Neural progenitor cell (in vitro differentiated cells): Measurements from ENCODE around the gene NEIL1. TPM values are rescaled to one million over a fixed set of nuclear protein-coding genes. Genes with fewer than 3 reads are reported as not detected.
"Not testable (repeated sequence)": the region's sequence is repeated elsewhere in the genome, so short reads cannot be mapped to it uniquely, and the experiment has no call there.

Experiments used
- DNase-seq: peaks from one replicate; pipeline ENCODE4 v3.0.0-alpha.2; 2016; ENCODE audit warnings: low spot score
- H2AFZ ChIP-seq: fragments of 200-600 bp; sonication (generic); replicated peaks from 2 replicates; pipeline ENCODE4 v1.6.1; 2016; ENCODE audit warnings: antibody characterized with exemption
- H3F3A ChIP-seq: fragments of 200-600 bp; sonication (generic); 2 replicates; pipeline ENCODE4 v1.6.1; 2016; ENCODE audit warnings: antibody characterized with exemption, low read depth
- H3K27ac ChIP-seq: fragments of 200-600 bp; sonication (generic); 2 replicates; pipeline ENCODE4 v1.5.1; 2016; ENCODE audit warnings: mild to moderate bottlenecking
- H3K27me3 ChIP-seq: fragments of 200-600 bp; sonication (generic); 2 replicates; pipeline ENCODE4 v1.6.1; 2016; ENCODE audit warnings: mild to moderate bottlenecking, moderate library complexity
- H3K36me3 ChIP-seq: fragments of 200-600 bp; sonication (generic); 2 replicates; pipeline ENCODE4 v1.5.1; 2016
- H3K4me1 ChIP-seq: fragments of 200-600 bp; sonication (generic); 2 replicates; pipeline ENCODE4 v1.6.1; 2016; ENCODE audit warnings: mixed run types
- H3K4me2 ChIP-seq: fragments of 200-600 bp; sonication (generic); 2 replicates; pipeline ENCODE4 v1.6.1; 2016
- H3K4me3 ChIP-seq: fragments of 200-600 bp; sonication (generic); 2 replicates; pipeline ENCODE4 v1.5.1; 2016
- H3K79me2 ChIP-seq: fragments of 200-600 bp; sonication (generic); 2 replicates; pipeline ENCODE4 v1.6.1; 2016; ENCODE audit warnings: low read depth
- H3K9ac ChIP-seq: fragments of 200-600 bp; sonication (generic); 2 replicates; pipeline ENCODE4 v1.6.1; 2016
- H3K9me3 ChIP-seq: fragments of 200-600 bp; sonication (generic); 2 replicates; pipeline ENCODE4 v1.5.1; 2016; ENCODE audit warnings: low read depth
- H4K20me1 ChIP-seq: fragments of 200-600 bp; sonication (generic); 2 replicates; pipeline ENCODE4 v1.6.1; 2016; ENCODE audit warnings: low read depth
- H3K27ac Mint-ChIP-seq: 3 replicates; pipeline ENCODE4 v1.8.0; 2021; ENCODE audit warnings: mixed read lengths
- H3K27me3 Mint-ChIP-seq: 2 replicates; pipeline ENCODE4 v1.8.0; 2022; ENCODE audit warnings: low read depth, mild to moderate bottlenecking, inconsistent platforms, moderate library complexity, mixed read lengths; ENCODE audit not compliant: insufficient read depth
- H3K36me3 Mint-ChIP-seq: 3 replicates; pipeline ENCODE4 v1.8.0; 2021; ENCODE audit warnings: mixed read lengths
- H3K4me1 Mint-ChIP-seq: 3 replicates; pipeline ENCODE4 v1.8.0; 2021; ENCODE audit warnings: mixed read lengths
- H3K4me3 Mint-ChIP-seq: 3 replicates; pipeline ENCODE4 v1.8.0; 2021; ENCODE audit warnings: mild to moderate bottlenecking, moderate library complexity, mixed read lengths
- H3K9me3 Mint-ChIP-seq: 3 replicates; pipeline ENCODE4 v1.8.0; 2020; ENCODE audit warnings: mixed read lengths
- CTCF ChIP-seq: fragments of 200-600 bp; sonication (generic); IDR thresholded peaks from 2 replicates; pipeline ENCODE4 v1.5.1; 2017; ENCODE audit warnings: antibody characterized with exemption, mild to moderate bottlenecking
- EZH2 ChIP-seq: fragments of 200-600 bp; sonication (generic); IDR thresholded peaks from 2 replicates; pipeline ENCODE4 v1.6.1; 2017; ENCODE audit warnings: antibody characterized with exemption, mild to moderate bottlenecking, moderate library complexity
- EZH2phosphoT487 ChIP-seq: fragments of 200-600 bp; sonication (generic); IDR thresholded peaks from 2 replicates; pipeline ENCODE4 v1.6.1; 2017; ENCODE audit warnings: antibody characterized with exemption
- total RNA-seq: library from RNA; depleted of rRNA; stranded (reverse); fragments of >200 nt; gene quantifications from 2 replicates; pipeline ENCODE4 v1.2.3, GENCODE V29; 2015; ENCODE audit warnings: low replicate concordance

The NEIL1 gene
- total RNA-seq, 1 donor from 2014 or later: 11.2 TPM

- H3K27me3 Mint-ChIP-seq: peaks cover 10% of the 10 kb centered on the region
- no peak overlapping the region for H3K4me3 ChIP-seq
- H3K36me3 ChIP-seq: no peaks in the 10 kb centered on the region
- DNase-seq: no peak
- no peak overlapping the region for H2AFZ ChIP-seq
- no peaks in the 10 kb centered on the region for H3F3A ChIP-seq
- no peak overlapping the region for H3K4me2 ChIP-seq
- H3K9me3 ChIP-seq: no peaks in the 10 kb centered on the region
- H3K9me3 Mint-ChIP-seq: no peaks in the 10 kb centered on the region
- H3K27me3 ChIP-seq: peaks cover 35% of the 10 kb centered on the region
- no peaks in the 10 kb centered on the region for H3K36me3 Mint-ChIP-seq
- no peaks in the 10 kb centered on the region for H3K79me2 ChIP-seq
- TF ChIP-seq EZH2 (no peak), CTCF (no peak), EZH2phosphoT487 (no peak)
- H3K4me1 Mint-ChIP-seq: peaks cover 3% of the 10 kb centered on the region
- H3K9ac ChIP-seq: no peak overlapping the region
- no peak overlapping the region for H3K27ac ChIP-seq
- no peaks in the 10 kb centered on the region for H3K4me1 ChIP-seq
- no peak overlapping the region for H3K27ac Mint-ChIP-seq
- no peak overlapping the region for H3K4me3 Mint-ChIP-seq
- H4K20me1 ChIP-seq: no peaks in the 10 kb centered on the region
Measured at GRCh38 chr15:75309711-75310110, 37.1 kb upstream of the NEIL1 start.

GRCh38 chr15:75312548-75312947 lies 34.3 kb upstream of the NEIL1 start:
- not testable (repeated sequence) for H3K4me1 Mint-ChIP-seq, H3K4me3 ChIP-seq, H3K9me3 Mint-ChIP-seq, H3K27me3 Mint-ChIP-seq, H3K9me3 ChIP-seq, H2AFZ ChIP-seq, H3K4me1 ChIP-seq, H3F3A ChIP-seq, H3K4me3 Mint-ChIP-seq, H4K20me1 ChIP-seq, H3K27ac Mint-ChIP-seq, H3K9ac ChIP-seq, DNase-seq, H3K36me3 ChIP-seq, H3K79me2 ChIP-seq, H3K36me3 Mint-ChIP-seq, H3K4me2 ChIP-seq, H3K27ac ChIP-seq
- H3K27me3 ChIP-seq: peaks cover 27% of the 10 kb centered on the region

GRCh38 chr15:75313116-75313845 lies 33.6 kb upstream of the NEIL1 start:
- no peaks in the 10 kb centered on the region for H3K36me3 ChIP-seq
- H3K4me2 ChIP-seq: no peak overlapping the region
- Mint-ChIP-seq H3K27ac (no peak overlapping the region), H3K9me3 (no peaks in the 10 kb centered on the region), H3K4me1 (no peaks in the 10 kb centered on the region), H3K27me3 (peaks cover 7% of the 10 kb centered on the region), H3K4me3 (no peak overlapping the region), H3K36me3 (no peaks in the 10 kb centered on the region)
- H3K9me3 ChIP-seq: no peaks in the 10 kb centered on the region
- TF ChIP-seq CTCF (no peak), EZH2 (no peak), EZH2phosphoT487 (no peak)
- H3F3A ChIP-seq: no peaks in the 10 kb centered on the region
- H3K27me3 ChIP-seq: peaks cover 20% of the 10 kb centered on the region
- H3K27ac ChIP-seq: no peak overlapping the region
- H2AFZ ChIP-seq: no peak overlapping the region
- H4K20me1 ChIP-seq: no peaks in the 10 kb centered on the region
- DNase-seq: no peak
- no peaks in the 10 kb centered on the region for H3K79me2 ChIP-seq
- no peak overlapping the region for H3K9ac ChIP-seq
- H3K4me3 ChIP-seq: no peak overlapping the region
- no peaks in the 10 kb centered on the region for H3K4me1 ChIP-seq

- no peak overlapping the region for H3K9ac ChIP-seq
- no peak overlapping the region for H3K27ac Mint-ChIP-seq
- peaks cover 6% of the 10 kb centered on the region for H3K27me3 ChIP-seq
- H2AFZ ChIP-seq: no peak overlapping the region
- DNase-seq: no peak
- no peaks in the 10 kb centered on the region for H3K9me3 Mint-ChIP-seq
- no peak for TF ChIP-seq EZH2
- no peak for TF ChIP-seq EZH2phosphoT487
- no peak for TF ChIP-seq CTCF
- H3K4me1 Mint-ChIP-seq: no peaks in the 10 kb centered on the region
- H3K36me3 ChIP-seq: no peaks in the 10 kb centered on the region
- no peaks in the 10 kb centered on the region for H3K4me1 ChIP-seq
- peaks cover 7% of the 10 kb centered on the region for H3K27me3 Mint-ChIP-seq
- H3K79me2 ChIP-seq: no peaks in the 10 kb centered on the region
- H3K4me3 Mint-ChIP-seq: no peak overlapping the region
- no peak overlapping the region for H3K4me2 ChIP-seq
- no peaks in the 10 kb centered on the region for H4K20me1 ChIP-seq
- no peaks in the 10 kb centered on the region for H3K9me3 ChIP-seq
- no peak overlapping the region for H3K4me3 ChIP-seq
- no peak overlapping the region for H3K27ac ChIP-seq
- no peaks in the 10 kb centered on the region for H3K36me3 Mint-ChIP-seq
- no peaks in the 10 kb centered on the region for H3F3A ChIP-seq
Measured at GRCh38 chr15:75314552-75315290, 32.1 kb upstream of the NEIL1 start.

- not testable (repeated sequence) for H3K27me3 ChIP-seq, H3K9me3 ChIP-seq, H3K27me3 Mint-ChIP-seq, H3K4me3 ChIP-seq, H3K27ac ChIP-seq, H3K4me1 ChIP-seq, H3K4me3 Mint-ChIP-seq, DNase-seq, H3K4me2 ChIP-seq, H3K27ac Mint-ChIP-seq, H3K9me3 Mint-ChIP-seq, H2AFZ ChIP-seq, H3K4me1 Mint-ChIP-seq, H3K36me3 Mint-ChIP-seq, H3K9ac ChIP-seq, H3K36me3 ChIP-seq, H4K20me1 ChIP-seq, H3F3A ChIP-seq, H3K79me2 ChIP-seq
Measured at GRCh38 chr15:75319231-75319897, 27.5 kb upstream of the NEIL1 start.
